K562 (cell line): ENCODE data around the gene NAV2. TPM values are rescaled to one million over a fixed set of nuclear protein-coding genes. Genes with fewer than 3 reads are reported as not detected.

Source experiments
- BCOR ChIP-seq: fragments of 450-650 bp; IDR thresholded peaks from 2 replicates; pipeline ENCODE4 v1.6.1; 2016
- E2F6 ChIP-seq, 2 experiments: IDR thresholded peaks; 2 replicates each; pipeline ENCODE4 v1.6.1; 2011; ENCODE audit warnings: borderline replicate concordance in 1 of 2, control low read depth in 1 of 2, low read depth in 1 of 2, low read length in 1 of 2, mild to moderate bottlenecking in 1 of 2, mixed read lengths in 1 of 2, moderate library complexity in 1 of 2; ENCODE audit not compliant: insufficient read depth in 1 of 2, insufficient read length in 1 of 2, poor library complexity in 1 of 2, severe bottlenecking in 1 of 2; ENCODE audit errors: extremely low read depth in 1 of 2
- ELF2 ChIP-seq: fragments of 250-450 bp; sonication (Bioruptor Pico); IDR thresholded peaks from 2 replicates; pipeline ENCODE4 v1.5.0; 2021; ENCODE audit warnings: mild to moderate bottlenecking
- EP300 ChIP-seq: IDR thresholded peaks from 2 replicates; pipeline ENCODE4 v1.6.1; 2012; ENCODE audit warnings: low read length, improper control_type of control experiment
- GABPB2 ChIP-seq: fragments of 250-450 bp; sonication (Bioruptor Pico); conservative IDR thresholded peaks from 2 replicates; pipeline ENCODE4 v1.5.1; 2021; ENCODE audit warnings: mild to moderate bottlenecking
- KLF13 ChIP-seq: fragments of 450-650 bp; IDR thresholded peaks from 2 replicates; pipeline ENCODE4 v1.6.1; 2016; ENCODE audit warnings: missing genetic modification characterization, low read depth, mild to moderate bottlenecking, missing compliant biosample characterization, moderate library complexity, borderline replicate concordance
- MAFF ChIP-seq: IDR thresholded peaks from 2 replicates; pipeline ENCODE4 v1.6.1; 2012; ENCODE audit warnings: low read length, improper control_type of control experiment
- MTF1 ChIP-seq: fragments of 250-450 bp; sonication (Bioruptor Pico); IDR thresholded peaks from 2 replicates; pipeline ENCODE4 v1.9.0; 2021; ENCODE audit warnings: moderate library complexity, mild to moderate bottlenecking, inconsistent platforms, borderline replicate concordance
- NFE2 ChIP-seq: IDR thresholded peaks from 2 replicates; pipeline ENCODE4 v1.6.1; 2014; ENCODE audit warnings: antibody characterized with exemption, low read depth
- PCBP2 ChIP-seq: fragments of 200-400 bp; formaldehyde crosslinking; IDR thresholded peaks from 2 replicates; pipeline ENCODE4 v1.6.1; 2018; ENCODE audit warnings: low read length, low read depth, mild to moderate bottlenecking, moderate library complexity; ENCODE audit not compliant: poor library complexity, severe bottlenecking
- SMAD4 ChIP-seq: fragments of 250-450 bp; sonication (Bioruptor Pico); conservative IDR thresholded peaks from 2 replicates; pipeline ENCODE4 v1.8.0; 2021; ENCODE audit warnings: inconsistent platforms, mild to moderate bottlenecking, moderate library complexity
- TAF7 ChIP-seq: fragments of 450-650 bp; IDR thresholded peaks from 2 replicates; pipeline ENCODE4 v1.6.1; 2016; ENCODE audit warnings: missing genetic modification characterization, missing compliant biosample characterization
- TOE1 ChIP-seq, 2 experiments: fragments of 450-650 bp in 1 of 2; sonication (generic) in 1 of 2; formaldehyde crosslinking in 1 of 2; IDR thresholded peaks; 2 replicates each; pipeline versions ENCODE4 v1.7.1 to v1.8.0; 2016 to 2022; ENCODE audit warnings: borderline replicate concordance in 2 of 2, mild to moderate bottlenecking in 2 of 2, antibody characterized with exemption in 1 of 2, inconsistent platforms in 1 of 2, low read depth in 1 of 2, missing genetic modification reagents in 1 of 2, moderate library complexity in 1 of 2
- ZBTB40 ChIP-seq, 2 experiments: fragments of 450-650 bp in 1 of 2; sonication (generic) in 1 of 2; formaldehyde crosslinking in 1 of 2; IDR thresholded peaks; 2 replicates each; pipeline versions ENCODE4 v1.7.1 to v1.9.0; 2016 to 2022; ENCODE audit warnings: inconsistent platforms in 1 of 2, mild to moderate bottlenecking in 1 of 2, missing genetic modification reagents in 1 of 2
- ZNF133 ChIP-seq: fragments of 250-450 bp; sonication (Bioruptor Pico); IDR thresholded peaks from 2 replicates; pipeline ENCODE4 v1.4.0; 2020; ENCODE audit warnings: mild to moderate bottlenecking
- ZNF239 ChIP-seq: fragments of 250-450 bp; sonication (Bioruptor Pico); IDR thresholded peaks from 2 replicates; pipeline ENCODE4 v1.4.0; 2020; ENCODE audit warnings: mild to moderate bottlenecking
- ZNF282 ChIP-seq: sonication (generic); formaldehyde crosslinking; IDR thresholded peaks from 2 replicates; pipeline ENCODE4 v1.8.1; 2023; ENCODE audit warnings: missing genetic modification reagents
- ZNF354B ChIP-seq: fragments of 250-450 bp; sonication (Bioruptor Pico); IDR thresholded peaks from 2 replicates; pipeline ENCODE4 v1.4.0; 2020
- polyA plus RNA-seq, 8 experiments: library from polyadenylated mRNA; depleted of rRNA in 4 of 8; stranded (reverse) in 5 of 8; unstranded in 3 of 8; fragments of >200 nt; fragmentation: Nextera tagmentation in 2 of 8; fragmentation: Illumina TruSeq in 1 of 8; extraction: Ambion mirVana in 2 of 8; extraction: Trizol in 1 of 8; gene quantifications; 2 replicates each; pipeline versions ENCODE4 v1.2.1 to v1.2.3, GENCODE V29; 2011 to 2014; ENCODE audit warnings: inconsistent platforms in 1 of 8, missing spikeins in 1 of 8
- total RNA-seq, 7 experiments: library from RNA; depleted of rRNA in 6 of 7; stranded (reverse); fragments of >200 nt in 6 of 7; fragmentation: Illumina TruSeq in 2 of 7; extraction: Trizol in 2 of 7; gene quantifications; 2 replicates each; pipeline versions ENCODE4 v1.2.1 to v1.2.3, GENCODE V29; 2011 to 2021; ENCODE audit warnings: low replicate concordance in 1 of 7

Gene NAV2
- total and polyA plus RNA-seq, 9 of the 15 experiments (the other 6 are each of a cell fraction or from before 2014, with no cell fraction given): 0.03 to 0.35 (median 0.05) TPM

GRCh38 chr11:19975414-19975990 lies 262.9 kb downstream of the NAV2 start (continued):
- TF ChIP-seq PCBP2: no peak
- TF ChIP-seq KLF13 (tag): no peak
- TF ChIP-seq ZNF133: no peak
- peak; percentile 33; the same call in 1 of the 2 replicates for TF ChIP-seq MAFF
- no peak for TF ChIP-seq BCOR
- TF ChIP-seq MTF1 (CRISPR knock-in tag): no peak
- TF ChIP-seq ZNF354B (CRISPR knock-in tag): no peak
- TF ChIP-seq TAF7: no peak
- TF ChIP-seq ZNF282 (CRISPR knock-in tag): no peak
- TF ChIP-seq ELF2 (CRISPR knock-in tag): no peak
- 0 out of 2 replicates have a peak, but pooled peaks have one; percentile 8 for TF ChIP-seq EP300
- no peak; the same call in 1 of the 2 replicates for TF ChIP-seq SMAD4 (CRISPR knock-in tag)
- no peak for TF ChIP-seq ZNF239 (CRISPR knock-in tag)
- TF ChIP-seq ZBTB40 (IDR thresholded peaks at IDR 0.05): no peak
- no peak for TF ChIP-seq ZBTB40 (CRISPR knock-in tag; IDR thresholded peaks at IDR 0.05)
- TF ChIP-seq TOE1 (IDR thresholded peaks at IDR 0.05; ENCODE audit: borderline replicate concordance): no peak
- TF ChIP-seq TOE1 (CRISPR knock-in tag; IDR thresholded peaks at IDR 0.05; ENCODE audit: borderline replicate concordance, low read depth): no peak
- TF ChIP-seq GABPB2: no peak
- peak; percentile 85 for TF ChIP-seq NFE2
- TF ChIP-seq E2F6 (IDR thresholded peaks at IDR 0.05; ENCODE audit: borderline replicate concordance in 1 of 2, extremely low read depth in 1 of 2, insufficient read depth in 1 of 2, insufficient read length in 1 of 2, low read depth in 1 of 2, low read length in 1 of 2, poor library complexity in 1 of 2, severe bottlenecking in 1 of 2): peak; percentile 31 to 52
